ENCODE data around the gene ZNF556.

ZNF556 gene

GRCh38 chr19:2905918-2906519, 38.9 kb downstream of the ZNF556 start:
- no peak for DNase-seq (ENCODE audit: low spot score)

GRCh38 chr19:2906631-2907195, 39.6 kb downstream of the ZNF556 start:
- no peak for DNase-seq (ENCODE audit: low spot score)

- DNase-seq (ENCODE audit: low spot score) = no peak
Observed at GRCh38 chr19:2912306-2912705, 45.2 kb downstream of the ZNF556 start.

- no peak for DNase-seq (ENCODE audit: low spot score)
Observed at GRCh38 chr19:2917275-2918184, 50.4 kb downstream of the ZNF556 start.

GRCh38 chr19:2922987-2923386, 55.9 kb downstream of the ZNF556 start:
- DNase-seq (ENCODE audit: low spot score) = peak; percentile 53

- no peak for DNase-seq (ENCODE audit: low spot score)
Observed at GRCh38 chr19:2923510-2923909, 56.4 kb downstream of the ZNF556 start.

GRCh38 chr19:2926341-2927031, 59.4 kb downstream of the ZNF556 start:
- DNase-seq (ENCODE audit: low spot score) = peak; percentile 24

- DNase-seq (ENCODE audit: low spot score) = no peak
Observed at GRCh38 chr19:2927032-2927430, 59.9 kb downstream of the ZNF556 start.
